Upper lobe of left lung (tissue), 6 donors: ENCODE results near the gene ZFPL1. TPM values are rescaled to one million over a fixed set of nuclear protein-coding genes. Genes with fewer than 3 reads are reported as not detected.
A peak's percentile ranks its signal among the peaks of the same experiment; 100 is the strongest.

ENCODE experiments used
- ATAC-seq, 2 donors: fragments of 200-7000 bp; cut with Tn5 transposase; one replicate each; pipeline ENCODE4 v1.9.1; 2022; ENCODE audit warnings: mild to moderate bottlenecking in 2 of 2, moderate library complexity in 2 of 2; ENCODE audit not compliant: low FRiP score in 2 of 2
- DNase-seq, 2 donors: peaks; one replicate each; pipeline ENCODE4 v3.0.0-alpha.2; 2019 to 2020
- H3K27ac ChIP-seq, 4 donors: fragments of 200-600 bp; sonication (generic); one replicate each; pipeline ENCODE4 v1.5.1; 2016 to 2019
- H3K27me3 ChIP-seq, 4 donors: fragments of 200-600 bp; sonication (generic); one replicate each; pipeline ENCODE4 v1.5.1; 2017 to 2019
- H3K36me3 ChIP-seq, 4 donors: fragments of 200-600 bp; sonication (generic); one replicate each; pipeline ENCODE4 v1.5.1; 2016 to 2019
- H3K4me1 ChIP-seq, 4 donors: fragments of 200-600 bp; sonication (generic); one replicate each; pipeline ENCODE4 v1.5.1; 2018 to 2019
- H3K4me3 ChIP-seq, 4 donors: fragments of 200-600 bp; sonication (generic); one replicate each; pipeline ENCODE4 v1.5.1; 2017 to 2019; ENCODE audit warnings: mild to moderate bottlenecking in 2 of 4, moderate library complexity in 1 of 4
- H3K9me3 ChIP-seq, 4 donors: fragments of 200-600 bp; sonication (generic); one replicate each; pipeline ENCODE4 v1.5.1; 2018 to 2019
- CTCF ChIP-seq, 6 experiments: fragments of 450-650 bp in 4 of 6; fragments of 200-600 bp in 2 of 6; sonication (generic) in 2 of 6; IDR thresholded peaks; one replicate each; pipeline ENCODE4 v1.5.1; 2016 to 2019; ENCODE audit warnings: antibody characterized with exemption in 6 of 6
- EP300 ChIP-seq, 4 donors: sonication (generic); formaldehyde crosslinking; IDR thresholded peaks; one replicate each; pipeline ENCODE4 v1.5.1; 2017; ENCODE audit warnings: antibody characterized with exemption in 4 of 4, control low read depth in 2 of 4
- POLR2A ChIP-seq, 4 donors: fragments of 450-650 bp; IDR thresholded peaks; one replicate each; pipeline ENCODE4 v1.5.1; 2016 to 2017; ENCODE audit warnings: antibody characterized with exemption in 4 of 4, mild to moderate bottlenecking in 2 of 4
- POLR2AphosphoS5 ChIP-seq, 2 donors: sonication (generic); formaldehyde crosslinking; IDR thresholded peaks; one replicate each; pipeline ENCODE4 v1.5.1; 2017; ENCODE audit warnings: antibody characterized with exemption in 2 of 2
- WGBS, 2 donors: methylation state at CpG; one replicate each; pipeline ENCODE4 v1.1.5; 2017 to 2018; 5-methylcytosine and 5-hydroxymethylcytosine counted together
- total RNA-seq, 6 donors: library from RNA; depleted of rRNA in 4 of 6; stranded (reverse); fragments of >200 nt in 4 of 6; gene quantifications; one replicate each; pipeline versions ENCODE4 v1.1.0 to v1.2.1, GENCODE V29; 2016 to 2021
- donor health status: DM: no; HTN: no; CAD: no; lungs with moderate emphysema.
- donor health status: DM: no; HTN: yes; CAD: no; lungs with severe emphysema.

Gene ZFPL1
- total RNA-seq, 6 donors from 2014 or later, result 21.4 to 39.8 (median 34.6) TPM

DNA sequence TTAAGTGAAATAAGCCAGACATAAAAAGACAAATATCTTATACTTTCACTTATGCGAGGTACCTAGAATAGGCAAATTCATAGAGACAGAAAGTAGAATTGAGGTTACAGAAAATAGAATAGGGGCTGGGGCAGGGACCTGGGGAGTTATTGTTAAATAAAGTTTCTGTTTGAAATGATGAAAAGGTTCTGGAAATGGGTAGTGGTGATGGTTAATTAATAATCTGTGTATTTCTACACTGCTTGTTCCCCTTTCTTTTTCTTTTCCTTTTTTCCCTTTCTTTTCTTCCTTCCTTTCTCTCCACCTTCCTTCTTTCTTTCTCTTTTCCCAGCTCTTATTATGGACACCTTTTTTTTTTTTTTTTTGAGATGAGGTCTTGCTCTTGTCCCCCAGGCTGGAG is 28.5 kb upstream of the ZFPL1 start:
- DNase-seq, result no peak
- H3K27me3 ChIP-seq, result no peaks in the 10 kb centered on the region
- H3K4me3 ChIP-seq, result no peak overlapping the region
- H3K36me3 ChIP-seq, result no peaks in the 10 kb centered on the region
- H3K27ac ChIP-seq, result no peak overlapping the region
- no peak for ATAC-seq
- WGBS, 2 donors, result 77 to 78% methylated on average over 1 of the region's 1 CpG
- TF ChIP-seq POLR2A (IDR thresholded peaks at IDR 0.05) (no peak), POLR2AphosphoS5 (IDR thresholded peaks at IDR 0.05) (no peak), CTCF (IDR thresholded peaks at IDR 0.05) (no peak), EP300 (IDR thresholded peaks at IDR 0.05) (no peak)
- no peaks in the 10 kb centered on the region for H3K4me1 ChIP-seq
- no peaks in the 10 kb centered on the region for H3K9me3 ChIP-seq

- no peaks in the 10 kb centered on the region for H3K9me3 ChIP-seq
- no peak for ATAC-seq
- no peaks in the 10 kb centered on the region for H3K27me3 ChIP-seq
- DNase-seq, result no peak
- no peak overlapping the region for H3K27ac ChIP-seq
- no peak for TF ChIP-seq POLR2AphosphoS5 (IDR thresholded peaks at IDR 0.05)
- TF ChIP-seq CTCF (IDR thresholded peaks at IDR 0.05), result no peak
- TF ChIP-seq POLR2A (IDR thresholded peaks at IDR 0.05), result no peak
- TF ChIP-seq EP300 (IDR thresholded peaks at IDR 0.05), result no peak
- WGBS, 2 donors, result 90 to 97% methylated on average over 6 of the region's 6 CpGs
- H3K4me3 ChIP-seq, result no peak overlapping the region
- H3K4me1 ChIP-seq, result no peaks in the 10 kb centered on the region
- no peaks in the 10 kb centered on the region for H3K36me3 ChIP-seq
Observed at GRCh38 chr11:65056999-65057398, 27.0 kb upstream of the ZFPL1 start.

GRCh38 chr11:65057526-65057925 is 26.5 kb upstream of the ZFPL1 start:
- TF ChIP-seq POLR2A (IDR thresholded peaks at IDR 0.05) (no peak), CTCF (IDR thresholded peaks at IDR 0.05) (no peak), POLR2AphosphoS5 (IDR thresholded peaks at IDR 0.05) (no peak), EP300 (IDR thresholded peaks at IDR 0.05) (no peak)
- no peak overlapping the region for H3K4me3 ChIP-seq
- 84 to 86% methylated on average over 7 of the region's 7 CpGs for WGBS, 2 donors
- no peaks in the 10 kb centered on the region for H3K36me3 ChIP-seq
- H3K4me1 ChIP-seq, result no peaks in the 10 kb centered on the region
- no peaks in the 10 kb centered on the region for H3K27me3 ChIP-seq
- no peaks in the 10 kb centered on the region for H3K9me3 ChIP-seq
- DNase-seq, result no peak
- ATAC-seq, result no peak
- H3K27ac ChIP-seq, result no peak overlapping the region

DNA sequence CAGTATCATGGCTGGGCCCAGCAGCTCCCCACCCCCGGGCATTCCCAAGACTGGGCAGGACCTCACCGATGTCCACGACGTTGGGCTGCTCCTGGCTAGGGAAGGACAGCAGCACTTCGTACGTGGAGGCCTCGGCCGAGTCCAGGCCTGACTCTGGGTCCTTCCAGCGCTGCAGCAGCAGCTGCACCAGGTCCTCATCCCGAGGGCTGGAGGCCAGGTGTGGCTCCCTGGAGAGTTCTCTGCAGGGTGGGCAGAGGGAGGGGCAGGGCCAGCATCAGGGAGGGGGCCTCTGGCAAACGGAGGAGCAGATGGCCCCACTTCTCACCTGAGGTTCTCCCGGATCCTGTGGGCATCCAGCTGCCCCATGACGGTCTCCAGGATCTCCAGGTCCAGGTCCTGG is 26.0 kb upstream of the ZFPL1 start:
- no peaks in the 10 kb centered on the region for H3K36me3 ChIP-seq
- H3K27me3 ChIP-seq, result no peaks in the 10 kb centered on the region
- no peak overlapping the region for H3K4me3 ChIP-seq
- TF ChIP-seq POLR2AphosphoS5 (IDR thresholded peaks at IDR 0.05) (no peak), EP300 (IDR thresholded peaks at IDR 0.05) (no peak), CTCF (IDR thresholded peaks at IDR 0.05) (no peak), POLR2A (IDR thresholded peaks at IDR 0.05) (no peak)
- 67 to 83% methylated on average over 3 to 13 of the region's 13 CpGs for WGBS, 2 donors
- H3K27ac ChIP-seq, result no peak overlapping the region
- peak in 1 of 2 donors; percentile 3 for ATAC-seq
- no peaks in the 10 kb centered on the region for H3K4me1 ChIP-seq
- DNase-seq, result peak in 1 of 2 donors; percentile 65
- H3K9me3 ChIP-seq, result no peaks in the 10 kb centered on the region

- ATAC-seq, result no peak
- H3K9me3 ChIP-seq, result no peaks in the 10 kb centered on the region
- H3K4me1 ChIP-seq, result no peaks in the 10 kb centered on the region
- no peak for DNase-seq
- H3K27me3 ChIP-seq, result no peaks in the 10 kb centered on the region
- 83 to 84% methylated on average over 5 to 8 of the region's 8 CpGs for WGBS, 2 donors
- H3K36me3 ChIP-seq, result no peaks in the 10 kb centered on the region
- TF ChIP-seq CTCF (IDR thresholded peaks at IDR 0.05) (no peak), POLR2AphosphoS5 (IDR thresholded peaks at IDR 0.05) (no peak), POLR2A (IDR thresholded peaks at IDR 0.05) (no peak), EP300 (IDR thresholded peaks at IDR 0.05) (no peak)
- H3K27ac ChIP-seq, result no peak within 1 kb of the TSS
- H3K4me3 ChIP-seq, result no peak within 1 kb of the TSS
Observed at GRCh38 chr11:65058419-65059054, 25.5 kb upstream of the ZFPL1 start, which contains the start of gene NAALADL1. Gene NAALADL1 (minus strand): TSS chr11:65058553. CDS start chr11:65058521, 32 bp downstream.
